GM13976 (cell line): ENCODE measurements around the gene CLCN6.

Source experiments
- DNase-seq: peaks from one replicate; pipeline ENCODE4 v3.0.0; 2012; ENCODE audit warnings: low spot score
- in situ Hi-C: fragments of 300-500 bp; cut with MboI; formaldehyde crosslinking; loops from one replicate; pipeline ENCODE4 v1.12.0; 2022; ENCODE audit warnings: low sequenced_read_pairs, mixed read lengths, inconsistent platforms; ENCODE audit not compliant: unreplicated experiment
- TF ChIP-seq, protein P1 (sequence below): IDR thresholded peaks from 2 replicates; pipeline ENCODE4 v1.5.1; 2012; ENCODE audit warnings: borderline replicate concordance, mild to moderate bottlenecking; ENCODE audit not compliant: insufficient read depth; ENCODE audit errors: extremely low read depth, missing control alignments, control extremely low read depth

The CLCN6 gene

DNA sequence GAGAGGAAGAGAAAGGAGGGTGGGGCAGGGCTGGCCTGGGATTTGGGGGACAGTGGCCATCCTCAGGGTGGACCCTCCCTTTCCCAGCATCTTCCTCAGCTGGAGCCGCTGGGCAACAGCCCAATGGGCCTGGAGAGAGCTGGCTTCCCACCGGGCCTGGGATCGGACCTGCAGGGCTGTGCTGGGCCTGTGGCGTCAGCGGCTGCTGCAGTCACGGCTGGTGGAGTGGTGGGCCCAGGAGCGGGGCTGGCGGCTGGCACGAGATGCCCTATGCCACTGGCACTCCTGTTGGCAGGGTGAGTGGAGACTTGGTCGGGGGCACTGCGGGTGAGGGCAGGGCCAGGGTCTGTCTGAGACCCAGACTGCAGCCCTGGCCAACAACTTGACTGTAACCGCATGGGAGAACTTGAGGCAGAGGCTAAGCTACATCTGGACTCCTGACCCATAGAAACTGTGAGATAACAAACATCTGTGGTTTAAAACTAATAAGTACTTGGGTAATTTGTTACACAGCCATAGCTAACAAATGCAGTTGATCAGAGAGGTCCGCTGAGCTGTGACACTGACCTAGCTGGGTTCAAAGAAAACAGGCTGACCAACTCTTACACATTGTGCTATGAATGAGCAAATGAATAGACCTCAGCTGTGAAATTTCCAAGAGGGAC lies 26.1 kb upstream of the CLCN6 start:
- in situ Hi-C loops: no loop called here
- TF ChIP-seq, protein P1, sequence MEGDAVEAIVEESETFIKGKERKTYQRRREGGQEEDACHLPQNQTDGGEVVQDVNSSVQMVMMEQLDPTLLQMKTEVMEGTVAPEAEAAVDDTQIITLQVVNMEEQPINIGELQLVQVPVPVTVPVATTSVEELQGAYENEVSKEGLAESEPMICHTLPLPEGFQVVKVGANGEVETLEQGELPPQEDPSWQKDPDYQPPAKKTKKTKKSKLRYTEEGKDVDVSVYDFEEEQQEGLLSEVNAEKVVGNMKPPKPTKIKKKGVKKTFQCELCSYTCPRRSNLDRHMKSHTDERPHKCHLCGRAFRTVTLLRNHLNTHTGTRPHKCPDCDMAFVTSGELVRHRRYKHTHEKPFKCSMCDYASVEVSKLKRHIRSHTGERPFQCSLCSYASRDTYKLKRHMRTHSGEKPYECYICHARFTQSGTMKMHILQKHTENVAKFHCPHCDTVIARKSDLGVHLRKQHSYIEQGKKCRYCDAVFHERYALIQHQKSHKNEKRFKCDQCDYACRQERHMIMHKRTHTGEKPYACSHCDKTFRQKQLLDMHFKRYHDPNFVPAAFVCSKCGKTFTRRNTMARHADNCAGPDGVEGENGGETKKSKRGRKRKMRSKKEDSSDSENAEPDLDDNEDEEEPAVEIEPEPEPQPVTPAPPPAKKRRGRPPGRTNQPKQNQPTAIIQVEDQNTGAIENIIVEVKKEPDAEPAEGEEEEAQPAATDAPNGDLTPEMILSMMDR: no peak
- DNase-seq: no peak

DNA sequence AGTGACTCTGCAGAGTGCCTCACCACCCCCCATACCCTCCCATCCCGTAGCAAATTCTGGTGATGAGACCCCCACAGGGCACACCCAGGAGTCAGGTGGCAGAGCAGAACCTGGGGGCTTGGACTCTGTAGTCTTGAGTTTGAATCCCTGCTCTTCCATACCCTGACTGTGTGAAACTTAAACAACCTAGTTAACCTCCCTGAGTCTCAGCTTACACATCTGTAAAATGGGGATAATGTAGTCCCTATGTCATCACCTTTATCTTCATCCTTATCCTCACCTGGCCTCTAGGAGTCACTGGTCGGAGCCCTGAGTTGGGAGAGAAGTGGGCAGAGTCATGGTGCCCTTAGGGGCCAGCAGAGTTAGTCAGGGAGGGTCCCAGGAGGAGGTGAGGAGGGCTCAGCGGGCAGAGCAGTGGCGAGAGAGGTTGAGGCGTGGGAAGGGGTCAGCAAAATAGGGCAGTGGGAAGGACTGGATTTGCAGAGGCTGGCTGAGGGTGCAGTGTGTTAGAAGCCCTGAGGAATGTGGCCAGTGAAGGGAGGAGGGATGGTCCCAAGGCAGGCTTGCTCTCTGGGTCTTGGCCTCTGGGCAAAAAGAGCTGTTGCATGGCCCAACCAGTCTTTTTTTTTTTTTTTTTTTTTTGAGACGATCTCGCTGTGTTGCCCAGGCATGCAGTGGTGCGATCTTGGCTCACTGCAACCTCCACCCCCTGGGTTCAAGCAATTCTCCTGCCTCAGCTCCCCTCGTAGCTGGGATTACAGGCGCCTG lies 25.4 kb upstream of the CLCN6 start:
- in situ Hi-C loops: no loop called here
- TF ChIP-seq, protein P1: no peak
- no peak for DNase-seq

DNA sequence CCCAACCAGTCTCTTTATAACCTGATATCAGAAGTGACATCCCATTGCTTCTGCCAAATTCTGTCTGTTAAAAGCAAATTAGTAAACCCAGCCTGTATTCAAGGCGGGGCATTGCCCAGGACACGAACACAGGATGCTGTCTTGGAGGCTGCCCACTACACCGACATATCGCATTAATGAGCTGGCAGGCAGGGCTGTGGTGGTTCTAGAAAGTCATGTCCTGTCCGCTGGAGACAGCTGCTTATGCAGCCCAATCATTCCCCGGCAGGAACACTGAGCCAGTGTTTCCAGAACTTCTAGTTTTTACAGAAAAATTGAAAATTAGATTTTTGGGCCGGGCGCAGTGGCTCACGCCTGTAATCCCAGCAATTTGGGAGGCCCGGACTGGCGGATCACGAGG lies 24.7 kb upstream of the CLCN6 start:
- in situ Hi-C loops: no loop called here
- no peak for DNase-seq
- TF ChIP-seq, protein P1: no peak

DNA sequence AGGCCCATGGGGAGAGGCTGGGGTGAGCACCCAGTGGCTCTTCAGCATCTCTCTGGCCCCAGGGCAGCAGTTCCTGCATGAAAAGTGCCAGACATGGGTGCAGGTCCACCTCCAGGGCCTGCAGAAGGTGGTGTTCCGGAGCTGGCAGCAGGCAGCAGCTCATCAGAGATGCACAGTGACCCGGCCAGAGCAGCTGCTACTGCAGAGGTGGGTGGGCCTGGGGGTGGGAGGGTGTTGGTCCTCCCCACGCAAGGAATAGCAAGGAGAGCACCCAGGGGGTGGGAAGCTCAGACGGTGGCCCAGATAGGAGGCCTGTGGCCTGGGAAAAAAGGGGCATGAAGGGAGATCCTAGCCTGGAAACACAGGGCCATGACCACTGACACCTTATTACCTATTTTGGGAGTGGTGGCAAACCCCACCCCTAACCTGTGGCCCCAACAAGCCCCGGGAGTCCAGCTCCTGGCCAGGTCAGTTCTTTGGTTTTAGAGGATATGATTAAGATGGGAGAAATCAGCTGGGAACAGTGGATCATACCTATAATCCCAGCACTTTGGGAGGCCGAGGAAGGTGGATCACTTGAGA lies 23.8 kb upstream of the CLCN6 start:
- TF ChIP-seq, protein P1: no peak
- DNase-seq: no peak
- in situ Hi-C loops: no loop called here

DNA sequence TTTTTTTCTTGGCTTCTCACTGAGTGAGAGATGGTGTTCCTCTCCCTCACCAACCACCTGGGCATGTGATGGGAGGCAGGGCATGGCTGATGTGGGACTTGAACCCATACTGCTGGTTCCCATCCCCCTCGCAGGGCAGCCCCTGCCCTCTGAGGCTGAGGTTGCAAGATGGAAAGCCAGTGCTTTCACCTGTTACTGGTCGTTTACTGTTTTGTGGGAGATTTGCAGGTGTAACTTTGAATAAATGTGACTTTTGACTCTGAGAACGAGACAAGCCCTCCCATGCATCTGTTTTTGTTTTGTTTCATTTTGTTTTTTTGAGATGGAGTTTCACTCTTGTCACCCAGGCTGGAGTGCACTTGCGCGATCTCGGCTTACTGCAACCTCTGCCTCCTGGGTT lies 22.4 kb upstream of the CLCN6 start:
- in situ Hi-C loops: no loop called here
- TF ChIP-seq, protein P1: no peak
- no peak for DNase-seq

DNA sequence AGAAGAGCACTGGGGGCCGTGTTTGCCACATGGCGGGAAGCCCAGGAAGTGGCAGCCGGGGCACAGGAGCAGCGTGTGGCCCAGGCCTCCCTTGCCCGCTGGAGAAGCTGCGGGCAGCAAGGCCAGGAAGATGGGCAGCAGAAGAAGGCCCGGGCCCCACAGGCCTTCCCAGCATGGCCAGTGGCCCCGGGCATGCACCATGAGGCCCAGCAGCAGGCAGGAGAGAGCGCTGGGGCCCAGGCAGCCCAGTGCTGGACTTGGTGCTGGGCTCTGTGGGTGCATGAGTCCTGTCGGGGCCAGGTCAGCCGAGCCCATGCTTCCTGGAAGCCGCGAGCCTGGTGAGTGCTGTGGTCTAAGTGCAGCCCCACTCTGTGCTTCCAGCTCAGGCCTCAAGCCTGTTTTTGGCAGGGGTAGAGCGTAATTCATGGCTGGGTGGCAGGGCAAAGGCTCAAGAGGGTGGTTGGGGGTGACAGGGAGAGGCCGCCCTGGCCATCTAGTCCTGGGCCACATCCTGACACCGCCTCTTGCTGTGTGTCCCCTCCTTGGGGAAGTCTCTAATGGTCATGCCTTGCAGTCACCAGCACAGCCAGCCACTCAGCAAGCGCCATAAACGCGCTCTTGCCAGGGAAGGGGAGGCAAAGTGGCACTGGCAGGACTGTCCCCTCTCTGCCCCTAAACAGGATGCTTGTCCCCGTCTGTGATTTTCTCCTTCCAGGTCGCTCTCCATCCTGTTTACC lies 21.6 kb upstream of the CLCN6 start:
- no peak for DNase-seq
- TF ChIP-seq, protein P1: no peak
- in situ Hi-C loops: no loop called here
